Skeletal muscle tissue (tissue), 4 donors: ENCODE measurements around the gene RAD52. TPM values are rescaled to one million over a fixed set of nuclear protein-coding genes. Genes with fewer than 3 reads are reported as not detected.

Source experiments
- H3K27ac ChIP-seq: one replicate; pipeline ENCODE4 v1.7.0; 2013; ENCODE audit warnings: mild to moderate bottlenecking, low read depth, low read length, inconsistent platforms
- H3K27me3 ChIP-seq, 3 donors: one replicate each; pipeline ENCODE4 v1.7.0; 2013; ENCODE audit warnings: low read length in 3 of 3; ENCODE audit not compliant: control insufficient read depth in 3 of 3, insufficient read depth in 3 of 3
- H3K36me3 ChIP-seq, 3 donors: one replicate each; pipeline ENCODE4 v1.7.0; 2013; ENCODE audit warnings: low read length in 3 of 3; ENCODE audit not compliant: control insufficient read depth in 3 of 3, insufficient read depth in 3 of 3
- H3K4me1 ChIP-seq, 3 donors: one replicate each; pipeline ENCODE4 v1.7.0; 2013; ENCODE audit warnings: low read length in 3 of 3, mild to moderate bottlenecking in 3 of 3; ENCODE audit not compliant: control insufficient read depth in 3 of 3, insufficient read depth in 3 of 3
- H3K4me3 ChIP-seq, 3 donors: one replicate each; pipeline ENCODE4 v1.7.0; 2013; ENCODE audit warnings: low read length in 3 of 3
- H3K9ac ChIP-seq, 3 donors: one replicate each; pipeline ENCODE4 v1.7.0; 2013; ENCODE audit warnings: low read length in 3 of 3, mild to moderate bottlenecking in 3 of 3, moderate library complexity in 2 of 3, low read depth in 1 of 3
- H3K9me3 ChIP-seq, 3 donors: one replicate each; pipeline ENCODE4 v1.7.0; 2013; ENCODE audit warnings: low read length in 3 of 3; ENCODE audit not compliant: control insufficient read depth in 3 of 3
- total RNA-seq: library from RNA; depleted of rRNA; stranded (reverse); fragments of >200 nt; gene quantifications from one replicate; pipeline ENCODE4 v1.2.3, GENCODE V29; 2014
- donor health status: Osteomylitis.

RAD52 gene
- total RNA-seq, 1 donor from 2014 or later: 13.0 TPM

GRCh38 chr12:862303-862911 is 87.1 kb downstream of the RAD52 start:
- Histone ChIP-seq H3K4me3 (no peak overlapping the region), H3K9me3 (no peaks in the 10 kb centered on the region), H3K9ac (no peak overlapping the region), H3K4me1 (peaks cover 0 to 2% (median 0%) of the 10 kb centered on the region in 3 donors), H3K27me3 (no peaks in the 10 kb centered on the region), H3K27ac (no peak overlapping the region), H3K36me3 (peaks cover 16 to 40% (median 29%) of the 10 kb centered on the region in 3 donors)

Other genes starting within 250 kb of the RAD52 start
- gene WNK1, start 197.1 kb downstream of the RAD52 start, total RNA-seq: 71.5 TPM
- 56.9 TPM for gene ERC1, start 41.5 kb upstream of the RAD52 start, total RNA-seq